GOT3 (cell line): Measurements from ENCODE around the gene ABHD17C.
A peak's percentile ranks its signal among the peaks of the same experiment; 100 is the strongest.

Source experiments
- DNase-seq: peaks from one replicate; lab custom pipeline; 2025; ENCODE audit warnings: mixed read lengths; lab: John Stamatoyannopoulos, UW

ABHD17C gene

DNA sequence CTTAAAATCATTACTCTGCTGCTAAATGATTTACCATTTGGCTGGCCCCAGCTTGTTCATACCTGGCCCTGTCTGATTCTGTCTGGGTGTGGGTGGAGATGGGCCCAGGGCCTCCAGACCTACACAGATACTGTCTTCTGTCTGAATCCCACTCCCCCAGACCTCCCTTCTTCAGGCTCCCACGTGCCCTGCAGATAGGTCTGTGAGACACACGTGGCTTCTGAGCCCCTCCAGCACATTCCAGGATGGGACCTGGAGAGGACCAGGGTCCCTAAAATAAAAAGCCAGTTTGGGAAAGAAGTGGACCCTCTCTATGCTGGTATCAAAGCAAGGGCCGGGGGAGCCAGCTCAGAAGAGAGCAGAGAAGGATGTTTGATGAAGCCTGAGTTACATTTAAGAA, 69.4 kb downstream of the ABHD17C start:
- no peak for DNase-seq

GRCh38 chr15:80766275-80766674, 71.2 kb downstream of the ABHD17C start:
- DNase-seq, result no peak

DNA sequence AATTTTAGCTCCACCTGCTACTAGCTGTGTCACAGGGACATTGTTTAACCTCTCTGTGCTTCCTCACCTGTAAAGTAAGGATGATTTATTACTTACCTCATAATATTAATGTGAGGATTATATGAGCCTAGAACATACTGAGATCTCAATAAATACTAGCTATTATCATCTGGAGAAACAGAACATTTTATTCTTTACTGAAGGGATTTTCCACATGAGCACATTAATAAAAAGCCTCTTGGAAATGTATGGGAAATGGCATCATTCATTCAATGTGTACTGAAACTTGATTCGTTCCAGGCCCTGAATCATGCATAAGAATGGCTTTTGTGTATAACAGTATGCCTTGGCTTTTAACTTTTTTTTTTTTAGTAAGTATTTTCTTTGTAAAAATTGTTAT, 73.0 kb downstream of the ABHD17C start:
- no peak for DNase-seq

- no peak for DNase-seq
Measured at GRCh38 chr15:80769153-80769828, 74.2 kb downstream of the ABHD17C start.

DNA sequence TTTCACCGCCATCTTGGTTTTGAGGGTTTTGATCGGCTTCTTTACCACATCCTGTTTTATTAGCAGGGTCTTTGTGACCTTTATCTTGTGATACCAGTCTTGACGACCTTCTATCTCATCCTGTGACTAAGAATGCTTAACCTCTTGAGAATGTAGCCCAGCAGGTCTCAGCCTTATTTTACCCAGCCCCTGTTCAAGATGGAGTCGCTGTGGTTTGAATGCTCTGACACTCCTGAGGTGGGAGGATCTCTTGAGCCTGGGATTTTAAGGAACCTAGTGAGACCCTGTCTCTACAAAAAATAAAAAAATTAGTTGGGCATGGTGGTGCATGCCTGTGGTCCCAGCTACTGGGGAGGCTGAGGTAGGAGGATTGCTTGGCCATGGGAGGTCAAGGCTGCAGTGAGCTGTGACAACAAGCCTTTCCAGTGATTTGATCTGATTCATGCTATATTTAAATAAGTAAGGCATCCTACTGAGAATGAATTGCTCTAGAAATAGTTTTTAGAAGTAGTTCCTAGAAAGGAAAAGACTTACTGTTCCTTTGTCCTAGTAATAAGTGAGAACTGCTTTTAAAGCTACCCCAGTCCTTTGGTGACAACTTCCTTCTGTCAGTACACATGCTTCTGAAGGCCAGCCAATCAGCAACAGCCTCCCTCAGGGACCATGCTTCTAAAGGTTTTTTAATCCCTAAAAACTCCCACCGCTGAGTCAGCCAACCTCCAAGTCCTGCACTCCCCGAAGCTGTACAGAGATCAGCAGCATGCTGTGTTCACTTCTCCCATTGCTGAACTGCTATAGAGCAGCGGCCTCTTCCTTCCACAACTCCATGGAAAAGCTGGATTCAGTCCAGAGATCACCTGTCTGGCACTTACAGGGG, 75.0 kb downstream of the ABHD17C start:
- DNase-seq, result no peak

GRCh38 chr15:80773122-80773551, 78.0 kb downstream of the ABHD17C start:
- DNase-seq, result no peak

GRCh38 chr15:80773792-80774352, 78.8 kb downstream of the ABHD17C start:
- DNase-seq, result no peak

GRCh38 chr15:80774486-80774885, 79.4 kb downstream of the ABHD17C start:
- no peak for DNase-seq

GRCh38 chr15:80775338-80775737, 80.2 kb downstream of the ABHD17C start:
- no peak for DNase-seq

- DNase-seq, result no peak
Measured at GRCh38 chr15:80776420-80777045, 81.4 kb downstream of the ABHD17C start.

DNA sequence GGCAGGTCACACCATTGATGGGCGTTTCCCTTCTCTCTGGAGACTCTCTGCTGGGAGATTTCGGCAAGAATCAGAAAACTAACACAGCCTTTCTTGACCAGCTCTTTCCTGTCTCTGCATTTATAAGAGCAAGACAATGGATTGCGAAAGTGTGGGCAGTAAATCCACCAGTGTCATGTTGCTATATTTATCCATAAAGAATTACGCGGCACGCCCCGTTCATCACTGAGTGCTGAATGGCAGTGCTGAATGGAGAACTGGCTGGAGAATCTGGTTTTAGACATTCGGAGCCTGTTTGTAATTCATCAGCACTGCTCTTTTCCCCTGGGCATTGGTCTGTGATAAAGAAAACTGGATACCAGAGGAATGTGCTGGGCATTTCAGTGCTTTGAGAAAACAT, 82.0 kb downstream of the ABHD17C start:
- peak; percentile 47 for DNase-seq

DNA sequence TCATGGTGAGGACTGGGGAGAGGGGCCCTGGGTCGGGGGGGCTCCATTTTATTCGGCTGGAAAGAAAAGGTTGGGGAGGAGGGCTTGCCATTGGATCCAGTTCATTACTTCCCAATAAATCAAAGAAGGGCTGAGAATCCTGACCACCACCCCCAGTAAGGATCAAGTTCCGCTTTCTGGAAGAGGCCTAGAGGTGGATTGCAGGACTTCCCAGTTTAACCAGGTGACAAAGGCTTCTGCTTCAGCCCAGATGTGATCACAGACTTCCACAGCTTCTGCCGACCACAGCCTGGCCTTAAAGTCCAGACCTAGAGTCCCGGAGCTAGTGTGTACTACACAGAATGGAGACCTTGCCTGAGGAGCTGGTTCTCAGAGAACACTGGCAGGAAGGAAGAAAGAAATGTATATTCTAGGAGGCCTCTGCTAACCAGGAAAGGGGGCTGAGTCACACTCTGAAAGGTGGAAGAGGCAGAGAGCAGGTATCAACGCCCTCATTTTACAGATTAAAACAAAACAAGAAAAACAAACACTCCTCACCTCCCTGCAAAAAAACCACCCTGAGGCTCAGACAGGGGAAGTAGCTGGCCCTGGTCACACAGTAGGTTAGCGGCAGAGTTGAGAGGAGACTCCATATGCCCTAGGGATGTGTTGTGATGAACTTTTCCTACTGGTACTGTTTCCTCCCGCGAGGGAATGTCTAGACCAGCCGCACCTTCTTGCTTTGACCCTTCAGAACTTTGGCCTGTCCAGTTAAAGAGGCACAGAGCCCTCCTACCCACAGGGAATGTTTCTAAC, 82.9 kb downstream of the ABHD17C start:
- no peak for DNase-seq

- DNase-seq, result no peak
Measured at GRCh38 chr15:80778621-80778963, 83.5 kb downstream of the ABHD17C start.

DNA sequence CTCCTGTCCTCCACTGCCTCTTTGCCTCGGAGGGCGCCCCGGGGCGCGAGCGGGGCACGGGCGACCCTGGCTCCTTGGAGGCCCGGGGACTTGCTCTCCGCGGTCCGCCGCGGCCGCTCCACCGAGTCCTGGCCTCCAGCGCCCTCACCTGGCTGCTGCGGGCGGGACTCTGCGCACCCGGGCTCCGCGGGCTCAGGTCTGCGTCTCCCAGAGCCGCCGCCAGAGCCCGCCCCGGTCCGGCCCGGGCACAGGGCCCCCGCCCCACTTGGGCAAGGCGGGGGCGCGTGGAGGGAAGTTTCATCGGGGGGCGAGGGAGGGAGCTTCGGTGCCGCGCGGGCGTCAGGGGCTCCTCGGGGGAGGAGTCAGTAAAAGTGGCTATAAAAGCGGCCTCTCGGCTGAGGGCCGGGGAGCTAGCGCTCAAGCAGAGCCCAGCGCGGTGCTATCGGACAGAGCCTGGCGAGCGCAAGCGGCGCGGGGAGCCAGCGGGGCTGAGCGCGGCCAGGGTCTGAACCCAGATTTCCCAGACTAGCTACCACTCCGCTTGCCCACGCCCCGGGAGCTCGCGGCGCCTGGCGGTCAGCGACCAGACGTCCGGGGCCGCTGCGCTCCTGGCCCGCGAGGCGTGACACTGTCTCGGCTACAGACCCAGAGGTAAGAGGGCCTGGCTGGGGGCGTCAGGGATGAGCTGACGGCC, 84.0 kb downstream of the ABHD17C start, which contains the start of gene CEMIP:
Gene CEMIP, plus strand, starts transcription at position 407 of the 694 bp plus-strand sequence. CDS start 94,510 bp downstream, outside the sequence.
- peak; percentile 39 for DNase-seq

DNA sequence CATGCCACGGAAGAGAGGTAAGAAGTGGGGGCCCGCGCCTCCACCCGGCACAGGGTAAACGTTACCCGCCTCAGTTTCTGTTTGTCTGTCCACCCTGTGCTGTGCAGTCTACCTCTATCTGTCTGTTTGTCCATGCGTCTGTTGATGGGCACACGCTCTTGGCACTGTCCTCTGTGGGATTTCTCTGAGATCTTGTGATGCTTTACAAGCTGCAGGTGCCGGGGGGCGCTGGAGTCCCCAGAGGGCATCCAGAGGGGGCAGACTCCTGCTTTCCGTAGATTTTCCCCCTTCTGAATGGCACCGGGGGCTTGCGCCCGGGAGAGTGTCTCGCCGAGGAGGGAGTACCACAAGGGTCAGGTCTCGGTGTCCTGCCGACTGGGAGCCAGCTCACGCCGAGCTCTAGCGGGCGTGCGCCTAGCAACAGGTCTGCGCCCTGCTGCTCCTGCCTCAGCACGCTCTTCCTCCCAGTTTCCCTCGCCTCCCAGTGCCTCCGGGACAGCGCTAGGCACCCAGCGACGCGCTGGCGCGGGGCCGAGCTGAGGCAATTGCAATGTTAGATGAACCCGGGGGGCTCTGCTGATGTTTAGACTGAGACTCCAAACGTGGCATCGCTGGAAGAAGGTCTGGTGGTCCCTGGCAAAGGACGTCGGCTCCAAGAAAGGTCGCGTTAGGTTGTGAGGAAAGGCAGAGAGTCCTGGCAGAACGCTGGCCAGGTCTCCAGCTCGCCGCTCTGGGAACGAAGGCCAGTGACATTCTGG, 84.7 kb downstream of the ABHD17C start:
- DNase-seq, result no peak

DNA sequence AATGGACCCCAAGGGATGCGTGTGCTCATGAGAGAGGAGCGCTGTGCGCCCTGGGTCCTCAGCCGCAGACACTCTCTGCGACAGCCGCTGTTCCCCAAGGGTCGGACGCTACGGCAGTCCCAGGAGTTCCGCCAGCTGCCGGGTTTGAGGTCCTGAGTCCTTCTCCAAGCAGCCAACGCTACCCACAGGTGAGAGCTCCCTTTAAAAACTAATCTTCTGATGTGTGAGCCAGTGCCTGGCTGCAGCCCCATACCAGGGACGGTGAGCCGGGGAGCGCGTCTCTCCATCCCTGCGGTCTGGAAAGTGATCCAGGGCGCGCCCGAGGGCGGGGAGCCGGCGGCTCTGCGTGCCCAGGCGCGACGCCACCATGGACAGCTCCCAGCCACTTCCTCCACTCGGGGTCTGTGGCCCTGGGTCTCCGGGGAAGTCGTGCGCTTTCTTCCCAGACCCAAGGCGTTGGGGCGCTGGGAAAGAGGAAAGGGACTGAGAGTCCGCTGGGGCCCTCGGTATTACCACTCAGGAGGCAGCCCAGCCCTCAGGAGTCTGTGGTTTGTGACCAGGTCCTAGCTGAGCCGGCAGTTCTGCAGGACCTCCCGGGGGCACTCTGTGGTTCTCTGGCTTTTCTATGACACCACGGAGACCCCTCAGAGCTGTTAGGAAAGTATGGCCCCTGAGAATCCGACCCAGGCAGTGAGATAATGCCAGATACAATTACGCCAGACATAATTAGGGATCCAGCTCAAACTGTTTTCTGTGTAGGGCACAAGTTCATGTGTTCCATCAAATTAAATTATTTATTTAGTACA, 85.5 kb downstream of the ABHD17C start:
- DNase-seq, result no peak

- DNase-seq, result no peak
Measured at GRCh38 chr15:80783260-80783659, 88.2 kb downstream of the ABHD17C start.

GRCh38 chr15:80785335-80785734, 90.2 kb downstream of the ABHD17C start:
- DNase-seq, result no peak

DNA sequence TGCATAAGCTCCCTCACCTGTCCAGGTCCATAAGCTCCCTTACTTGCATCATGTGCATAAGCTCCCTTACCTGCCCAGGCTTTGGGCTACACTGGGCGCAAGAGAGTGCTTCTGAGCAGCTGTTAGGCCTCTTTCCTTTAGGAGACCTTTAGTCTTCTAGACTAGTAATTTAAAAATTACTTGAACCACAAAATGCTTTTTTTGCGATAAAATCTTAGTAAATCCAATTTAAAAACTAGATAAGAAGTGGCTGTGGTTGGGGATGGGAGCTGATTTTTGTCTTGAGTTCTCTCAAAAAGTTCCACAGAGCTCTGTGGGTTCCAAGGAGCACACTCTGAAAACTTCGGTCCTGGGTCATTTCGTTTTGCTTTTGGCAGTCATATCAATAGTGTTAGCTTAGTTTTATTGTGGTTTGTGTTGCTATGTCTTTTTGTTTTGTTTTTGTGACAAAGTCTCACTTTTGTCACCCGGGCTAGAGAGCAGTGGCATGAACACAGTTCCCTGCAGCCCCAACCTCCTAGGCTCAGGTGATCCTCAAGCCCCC, 90.8 kb downstream of the ABHD17C start:
- DNase-seq, result no peak
